ENCODE data around the gene F5.

The F5 gene

DNA sequence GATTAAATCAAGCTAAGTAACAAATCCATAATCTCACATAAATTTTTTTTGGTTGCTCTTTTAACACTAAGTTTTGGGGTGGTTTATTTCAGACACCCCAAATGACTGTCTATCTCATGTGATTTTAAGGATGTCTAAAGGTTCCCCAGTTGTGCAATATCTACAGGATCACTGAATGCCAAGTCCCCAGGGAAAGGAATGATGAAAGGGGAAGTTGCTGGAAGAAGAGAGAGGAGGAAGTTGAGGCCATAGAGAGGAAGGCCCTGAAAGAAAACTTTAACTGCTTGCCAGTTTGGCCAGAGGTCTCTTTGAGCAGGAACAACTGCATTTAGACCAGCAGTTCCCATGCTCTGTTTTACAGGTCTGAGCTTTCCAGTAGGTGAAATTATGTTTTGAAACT lies 73.1 kb downstream of the F5 start:
- Histone ChIP-seq H3K9ac (no peak overlapping the region), H3K27me3 (ENCODE audit: control insufficient read depth, insufficient read depth, low read length) (no peaks in the 10 kb centered on the region), H2AFZ (no peak overlapping the region), H3K9me3 (ENCODE audit: control insufficient read depth, low read length) (no peaks in the 10 kb centered on the region), H3K4me3 (ENCODE audit: low read depth, low read length) (no peak overlapping the region), H3K4me2 (ENCODE audit: low read length) (no peak overlapping the region), H3K79me2 (no peaks in the 10 kb centered on the region), H3K4me1 (no peaks in the 10 kb centered on the region), H3K36me3 (ENCODE audit: control insufficient read depth, insufficient read depth, low read length) (no peaks in the 10 kb centered on the region), H3K27ac (no peak overlapping the region)
- no peak for TF ChIP-seq CTCF (IDR thresholded peaks at IDR 0.05)

DNA sequence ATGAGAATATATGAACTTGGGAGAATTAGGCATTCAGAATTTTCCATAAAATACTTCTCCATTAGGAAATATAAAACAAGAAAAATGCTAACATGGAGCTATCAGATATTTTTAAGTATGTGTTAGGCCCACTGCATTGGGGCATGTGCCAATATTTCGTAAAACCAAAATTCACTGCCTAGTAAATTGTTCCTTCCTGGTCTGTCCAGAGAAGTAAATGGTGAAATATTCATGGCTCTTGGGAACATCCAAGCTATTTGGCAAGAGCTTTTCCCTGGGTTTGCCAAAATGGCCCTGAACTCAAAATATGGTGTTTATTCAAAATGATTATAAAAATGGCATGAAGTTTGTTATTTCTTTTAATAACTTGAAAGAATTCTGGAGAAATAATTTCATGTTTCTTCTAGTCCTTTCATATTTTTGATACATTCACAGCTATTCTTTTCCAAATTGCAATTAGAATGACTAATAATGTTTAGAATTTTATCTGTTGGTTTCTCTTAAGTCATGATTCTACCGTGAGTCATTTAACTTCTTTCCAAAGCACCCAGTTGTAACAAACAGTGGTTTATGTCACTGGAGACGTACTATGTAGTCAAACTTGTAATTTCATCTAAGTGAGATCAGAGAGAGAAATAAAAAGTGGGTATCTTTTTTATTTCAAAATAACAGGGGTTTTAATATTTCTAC lies 74.8 kb downstream of the F5 start:
- Histone ChIP-seq H3K36me3 (ENCODE audit: control insufficient read depth, insufficient read depth, low read length) (no peaks in the 10 kb centered on the region), H3K4me2 (ENCODE audit: low read length) (no peak overlapping the region), H2AFZ (no peak overlapping the region), H3K4me1 (no peaks in the 10 kb centered on the region), H3K79me2 (no peaks in the 10 kb centered on the region), H3K27me3 (ENCODE audit: control insufficient read depth, insufficient read depth, low read length) (no peaks in the 10 kb centered on the region), H3K27ac (no peak overlapping the region), H3K4me3 (ENCODE audit: low read depth, low read length) (no peak overlapping the region), H3K9ac (no peak overlapping the region), H3K9me3 (ENCODE audit: control insufficient read depth, low read length) (no peaks in the 10 kb centered on the region)
- no peak for TF ChIP-seq CTCF (IDR thresholded peaks at IDR 0.05)

- Histone ChIP-seq H3K4me3 (ENCODE audit: low read depth, low read length) (no peak overlapping the region), H3K4me1 (no peaks in the 10 kb centered on the region), H3K4me2 (ENCODE audit: low read length) (no peak overlapping the region), H2AFZ (no peak overlapping the region), H3K27ac (no peak overlapping the region), H3K36me3 (ENCODE audit: control insufficient read depth, insufficient read depth, low read length) (no peaks in the 10 kb centered on the region), H3K27me3 (ENCODE audit: control insufficient read depth, insufficient read depth, low read length) (no peaks in the 10 kb centered on the region), H3K79me2 (no peaks in the 10 kb centered on the region), H3K9me3 (ENCODE audit: control insufficient read depth, low read length) (no peaks in the 10 kb centered on the region), H3K9ac (no peak overlapping the region)
- TF ChIP-seq CTCF (IDR thresholded peaks at IDR 0.05): no peak
Observed at GRCh38 chr1:169510060-169510459, 76.2 kb downstream of the F5 start.

GRCh38 chr1:169509354-169509753 lies 76.9 kb downstream of the F5 start:
- no peaks in the 10 kb centered on the region for H3K36me3 ChIP-seq (ENCODE audit: control insufficient read depth, insufficient read depth, low read length)
- H3K4me2 ChIP-seq (ENCODE audit: low read length): no peak overlapping the region
- H3K4me1 ChIP-seq: no peaks in the 10 kb centered on the region
- no peaks in the 10 kb centered on the region for H3K27me3 ChIP-seq (ENCODE audit: control insufficient read depth, insufficient read depth, low read length)
- H3K4me3 ChIP-seq (ENCODE audit: low read depth, low read length): no peak overlapping the region
- no peak for TF ChIP-seq CTCF (IDR thresholded peaks at IDR 0.05)
- no peak overlapping the region for H3K27ac ChIP-seq
- no peak overlapping the region for H3K9ac ChIP-seq
- H2AFZ ChIP-seq: no peak overlapping the region
- H3K9me3 ChIP-seq (ENCODE audit: control insufficient read depth, low read length): no peaks in the 10 kb centered on the region
- H3K79me2 ChIP-seq: no peaks in the 10 kb centered on the region
